GM10248 (cell line): ENCODE results near the gene TMEM256.
"Not testable (repeated sequence)": the region's sequence is repeated elsewhere in the genome, so short reads cannot be mapped to it uniquely, and the experiment has no call there.

ENCODE experiments used
- CTCF ChIA-PET: fragments of 300-600 bp; sonication (Branson Sonifier 250); formaldehyde crosslinking; extraction: SDS; loops from one replicate; lab custom pipeline; 2021; ENCODE audit warnings: antibody characterized with exemption; lab: Yijun Ruan, JAX
- POLR2A ChIA-PET: fragments of 350-650 bp; sonication (Branson Sonifier 250); formaldehyde crosslinking; extraction: SDS; loops from one replicate; lab custom pipeline; 2020; ENCODE audit warnings: antibody characterized with exemption; lab: Yijun Ruan, JAX
- DNase-seq: peaks from one replicate; pipeline ENCODE4 v3.0.0; 2012; ENCODE audit errors: extremely low spot score
- TF ChIP-seq, protein P1 (sequence below): IDR thresholded peaks from 2 replicates; pipeline ENCODE4 v1.5.1; 2012; ENCODE audit warnings: mild to moderate bottlenecking, low read depth; ENCODE audit errors: extremely low read depth, missing control alignments, control extremely low read depth

The TMEM256 gene

DNA sequence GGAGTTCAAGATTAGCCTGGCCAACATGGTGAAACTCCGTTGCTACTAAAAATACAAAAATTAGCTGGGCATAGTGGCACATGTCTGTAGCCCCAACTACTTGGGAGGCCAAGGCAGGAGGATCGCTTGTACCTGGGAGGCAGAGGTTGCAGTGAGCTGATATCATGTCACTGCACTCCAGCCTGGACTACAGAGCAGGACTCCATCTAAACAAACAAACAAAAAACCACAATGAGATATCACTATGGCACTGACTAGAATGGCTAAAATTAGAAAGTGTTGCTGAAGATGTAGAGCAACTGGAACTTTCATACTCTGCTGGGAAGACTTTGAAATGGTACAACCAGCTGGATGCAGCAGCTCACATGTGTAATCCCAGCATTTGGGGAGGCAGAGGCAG, 29.5 kb downstream of the TMEM256 start:
- POLR2A ChIA-PET: no interaction called here
- DNase-seq: no peak
- TF ChIP-seq, protein P1, sequence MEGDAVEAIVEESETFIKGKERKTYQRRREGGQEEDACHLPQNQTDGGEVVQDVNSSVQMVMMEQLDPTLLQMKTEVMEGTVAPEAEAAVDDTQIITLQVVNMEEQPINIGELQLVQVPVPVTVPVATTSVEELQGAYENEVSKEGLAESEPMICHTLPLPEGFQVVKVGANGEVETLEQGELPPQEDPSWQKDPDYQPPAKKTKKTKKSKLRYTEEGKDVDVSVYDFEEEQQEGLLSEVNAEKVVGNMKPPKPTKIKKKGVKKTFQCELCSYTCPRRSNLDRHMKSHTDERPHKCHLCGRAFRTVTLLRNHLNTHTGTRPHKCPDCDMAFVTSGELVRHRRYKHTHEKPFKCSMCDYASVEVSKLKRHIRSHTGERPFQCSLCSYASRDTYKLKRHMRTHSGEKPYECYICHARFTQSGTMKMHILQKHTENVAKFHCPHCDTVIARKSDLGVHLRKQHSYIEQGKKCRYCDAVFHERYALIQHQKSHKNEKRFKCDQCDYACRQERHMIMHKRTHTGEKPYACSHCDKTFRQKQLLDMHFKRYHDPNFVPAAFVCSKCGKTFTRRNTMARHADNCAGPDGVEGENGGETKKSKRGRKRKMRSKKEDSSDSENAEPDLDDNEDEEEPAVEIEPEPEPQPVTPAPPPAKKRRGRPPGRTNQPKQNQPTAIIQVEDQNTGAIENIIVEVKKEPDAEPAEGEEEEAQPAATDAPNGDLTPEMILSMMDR: no peak
- CTCF ChIA-PET: interaction anchor here (1.0 to 3.5 kb wide), 3 partner anchors 18 to 78 kb away, joined by 3 to 16 read pairs (median 3); partner anchors contain the start of gene TMEM95

DNA sequence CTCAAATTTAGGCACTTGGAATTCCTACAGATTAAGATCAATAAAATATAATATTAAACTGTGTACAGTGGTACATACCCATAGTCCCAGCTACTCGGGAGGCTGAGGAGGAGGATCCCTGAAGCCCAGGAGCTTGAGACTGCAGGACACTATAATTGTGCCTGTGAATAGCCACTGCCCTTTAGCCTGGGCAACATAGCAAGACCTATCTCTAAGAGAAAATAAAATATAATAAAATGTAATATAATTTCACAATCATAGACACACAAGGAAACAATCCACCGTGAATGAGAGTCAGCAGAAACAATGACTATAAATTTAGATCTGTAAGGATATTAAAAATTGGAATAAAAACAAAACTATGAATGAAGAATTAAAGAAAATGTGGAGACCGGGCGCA, 33.0 kb downstream of the TMEM256 start:
- CTCF ChIA-PET: interaction anchor here (2.1 kb wide), 2 partner anchors 15 to 18 kb away, joined by 10 to 14 read pairs; partner anchors contain the start of gene TMEM95
- no peak for DNase-seq
- POLR2A ChIA-PET: no interaction called here
- TF ChIP-seq, protein P1: no peak

DNA sequence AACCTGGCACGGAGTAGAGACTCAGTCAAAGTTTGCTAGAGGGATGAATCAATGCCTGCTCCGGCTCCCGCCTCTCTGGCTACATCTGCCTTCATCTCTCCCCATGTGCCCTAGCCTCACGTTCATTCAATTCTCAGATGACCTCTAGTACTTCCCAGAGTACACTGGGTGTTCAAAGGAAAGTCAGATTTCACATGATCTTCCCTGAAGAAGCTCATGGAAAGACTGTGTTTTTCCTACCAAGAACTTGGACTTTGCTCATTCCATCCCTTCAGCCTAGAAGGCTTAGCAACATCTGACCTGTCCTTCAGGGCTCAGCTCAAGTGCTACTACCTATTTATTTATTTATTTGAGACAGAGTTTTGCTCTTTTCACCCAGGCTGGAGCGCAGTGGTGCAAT, 34.1 kb downstream of the TMEM256 start:
- CTCF ChIA-PET: interaction anchor here (1.1 to 2.1 kb wide), 3 partner anchors 14 to 19 kb away, joined by 3 to 14 read pairs (median 10); partner anchors contain the start of gene TMEM95
- TF ChIP-seq, protein P1: no peak
- POLR2A ChIA-PET: no interaction called here
- no peak for DNase-seq

DNA sequence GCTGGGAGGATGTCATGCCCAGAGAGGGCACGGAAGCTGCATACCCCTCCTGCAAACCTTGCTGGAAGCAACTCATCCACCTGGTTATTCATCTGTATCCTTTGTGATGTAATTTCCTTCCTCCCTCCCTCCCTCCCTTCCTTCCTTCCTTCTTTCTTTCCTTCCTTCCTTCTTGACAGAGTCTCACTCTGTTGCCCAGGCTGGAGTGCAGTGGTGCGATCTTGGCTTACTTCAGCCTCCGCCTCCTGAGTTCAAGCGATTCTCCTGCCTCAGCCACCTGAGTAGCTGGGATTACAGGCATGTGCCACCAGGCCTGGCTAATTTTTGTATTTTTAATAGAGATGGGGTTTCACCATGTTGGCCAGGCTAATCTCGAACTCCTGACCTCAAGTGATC, 35.3 kb downstream of the TMEM256 start:
- CTCF ChIA-PET: interaction anchor here (1.1 to 4.7 kb wide), 3 partner anchors 8 to 15 kb away, joined by 4 to 24 read pairs (median 5); no protein-coding TSS in a partner anchor
- DNase-seq, POLR2A ChIA-PET: not testable (repeated sequence)

DNA sequence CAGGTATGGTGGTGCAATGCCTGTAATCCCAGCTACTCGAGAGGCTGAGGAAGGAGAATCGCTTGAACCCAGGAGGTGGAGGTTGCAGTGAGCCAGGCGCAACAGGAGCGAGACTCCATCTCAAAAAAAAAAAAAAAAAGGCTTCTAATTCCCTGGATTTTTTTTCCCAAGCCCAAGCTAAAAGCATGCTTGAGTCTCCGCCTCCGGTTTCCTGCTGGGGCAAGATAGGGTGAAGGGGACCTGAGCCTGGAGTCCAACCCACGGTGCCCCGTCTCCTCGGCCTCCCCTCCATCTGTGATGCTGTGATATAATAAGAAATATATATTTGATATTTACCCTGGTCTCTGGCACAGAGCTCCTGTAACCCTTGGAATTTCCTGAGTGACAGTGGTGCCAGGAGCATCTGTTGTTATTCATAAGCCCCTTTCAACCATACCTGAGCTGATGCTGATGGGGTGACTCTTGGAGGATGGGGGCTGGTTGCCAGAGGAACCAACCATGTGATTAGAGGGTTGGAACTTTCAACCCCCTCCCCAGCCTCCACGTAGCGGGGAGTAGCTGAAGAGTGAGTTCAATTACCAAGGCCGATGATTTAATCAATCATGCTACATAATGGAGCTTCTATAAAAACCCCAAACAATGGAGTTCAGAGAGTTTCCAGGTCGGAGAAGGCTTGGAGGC, 35.8 kb downstream of the TMEM256 start:
- TF ChIP-seq, protein P1: no peak
- no peak for DNase-seq
- ChIA-PET CTCF (interaction anchor here (1.1 to 4.7 kb wide), 3 partner anchors 9 to 14 kb away, joined by 4 to 24 read pairs (median 5); no protein-coding TSS in a partner anchor), POLR2A (no interaction called here)

DNA sequence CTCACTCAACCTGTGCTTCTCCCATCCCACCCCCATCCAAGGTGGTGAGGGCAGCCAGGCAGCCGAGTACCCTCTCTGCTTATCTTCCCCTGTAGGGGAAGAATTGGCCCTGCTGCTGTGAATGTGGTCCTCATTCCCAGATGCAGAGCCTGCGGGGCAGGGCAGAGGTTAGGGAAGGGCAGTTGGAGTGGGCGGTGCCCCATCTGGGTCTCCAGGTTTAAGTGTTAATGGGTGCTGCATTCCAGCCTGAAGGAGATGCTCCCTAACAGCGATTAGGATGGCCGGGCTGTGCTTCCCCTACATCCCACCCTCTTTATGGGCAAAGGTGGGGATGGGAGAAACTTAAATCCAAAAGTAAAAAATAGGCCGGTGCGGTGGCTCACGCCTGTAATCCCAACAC, 36.8 kb downstream of the TMEM256 start:
- no peak for DNase-seq
- ChIA-PET CTCF (interaction anchor here (1.8 to 4.7 kb wide), 2 partner anchors 11 to 13 kb away, joined by 5 to 24 read pairs; no protein-coding TSS in a partner anchor), POLR2A (no interaction called here)
- TF ChIP-seq, protein P1: no peak

DNA sequence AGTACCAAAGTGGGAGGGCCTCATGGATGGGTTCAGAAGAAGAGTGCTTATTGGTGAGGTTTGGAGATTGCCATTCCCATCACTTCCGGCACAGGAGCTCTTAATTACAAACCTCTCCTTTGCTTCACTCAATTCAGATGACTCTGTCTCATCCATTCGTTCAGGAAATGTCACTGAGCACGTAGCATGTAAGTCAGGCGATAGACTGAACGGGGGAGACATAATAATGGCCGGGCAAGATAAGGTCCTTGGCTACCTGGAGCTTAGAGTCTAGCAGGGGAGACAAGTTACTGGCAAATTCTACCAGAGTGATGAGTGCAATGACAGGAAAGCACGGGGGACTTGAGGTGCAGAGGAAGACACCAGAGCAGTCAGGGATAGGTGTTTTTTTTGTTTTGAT, 37.9 kb downstream of the TMEM256 start:
- ChIA-PET POLR2A (interaction anchor here (0.6 kb wide), 1 partner anchor 98 kb away, joined by 4 read pairs; no protein-coding TSS in a partner anchor), CTCF (interaction anchor here (4.7 kb wide), 1 partner anchor 10 kb away, joined by 24 read pairs; no protein-coding TSS in a partner anchor)
- not testable (repeated sequence) for DNase-seq
